ENCODE results near the gene TXLNG. TPM values are rescaled to one million over a fixed set of nuclear protein-coding genes. Genes with fewer than 3 reads are reported as not detected.

TXLNG gene
- 10 to 100 TPM in 3 of 4 donors, 1 to 10 TPM in 1; 9.0 to 16.8 (median 14.3) TPM for total RNA-seq

DNA sequence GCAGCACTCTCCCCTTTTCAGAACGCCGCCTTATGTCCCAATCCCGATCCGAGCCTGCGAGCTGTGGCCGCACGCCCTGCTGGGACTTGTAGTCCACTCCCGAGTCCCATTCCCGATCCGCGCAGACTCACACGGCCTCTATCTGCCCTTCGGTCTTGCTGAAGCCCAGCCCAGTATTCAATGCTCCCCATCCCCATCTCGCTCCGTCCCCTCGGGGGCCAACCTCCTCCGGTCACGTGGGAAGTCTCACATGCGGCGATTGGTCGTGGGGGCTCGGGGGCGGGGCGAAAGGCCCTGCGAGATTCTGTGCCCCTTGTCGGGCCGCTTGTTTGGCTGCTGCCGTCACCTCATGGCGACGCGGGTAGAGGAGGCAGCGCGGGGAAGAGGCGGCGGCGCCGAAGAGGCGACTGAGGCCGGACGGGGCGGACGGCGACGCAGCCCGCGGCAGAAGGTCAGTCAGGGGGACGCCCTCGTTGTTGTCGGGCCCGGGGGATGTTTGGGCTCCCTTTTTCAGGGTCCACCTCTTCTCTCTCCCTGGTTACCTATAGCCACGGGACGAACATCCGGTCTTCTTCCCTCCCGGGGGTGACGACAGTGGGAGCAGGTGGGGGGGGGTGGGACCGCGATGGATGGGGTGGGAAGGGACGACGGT is at the start of gene TXLNG:
TXLNG (plus strand) TSS at position 328 of the 652 bp plus-strand sequence; CDS start at position 350, 22 bp downstream.
- H3K4me3 ChIP-seq, result peak within 1 kb of the TSS; percentile 77 to 90
- peaks cover 0 to 19% (median 3%) of the 10 kb centered on the region in 3 donors for H3K4me1 ChIP-seq
- no peaks in the 10 kb centered on the region for H3K9me3 ChIP-seq
- ATAC-seq, result peak; percentile 100
- no peaks in the 10 kb centered on the region for H3K27me3 ChIP-seq
- WGBS, 2 donors (ENCODE audit: low coverage in 1 of 2), result no CpG with 5 or more reads among the region's 59 CpGs
- TF ChIP-seq POLR2A (IDR thresholded peaks at IDR 0.05), result peak; percentile 87 to 91
- no peak for TF ChIP-seq EP300 (IDR thresholded peaks at IDR 0.05)
- peak; percentile 93 for TF ChIP-seq POLR2AphosphoS5 (IDR thresholded peaks at IDR 0.05)
- TF ChIP-seq, protein P1, sequence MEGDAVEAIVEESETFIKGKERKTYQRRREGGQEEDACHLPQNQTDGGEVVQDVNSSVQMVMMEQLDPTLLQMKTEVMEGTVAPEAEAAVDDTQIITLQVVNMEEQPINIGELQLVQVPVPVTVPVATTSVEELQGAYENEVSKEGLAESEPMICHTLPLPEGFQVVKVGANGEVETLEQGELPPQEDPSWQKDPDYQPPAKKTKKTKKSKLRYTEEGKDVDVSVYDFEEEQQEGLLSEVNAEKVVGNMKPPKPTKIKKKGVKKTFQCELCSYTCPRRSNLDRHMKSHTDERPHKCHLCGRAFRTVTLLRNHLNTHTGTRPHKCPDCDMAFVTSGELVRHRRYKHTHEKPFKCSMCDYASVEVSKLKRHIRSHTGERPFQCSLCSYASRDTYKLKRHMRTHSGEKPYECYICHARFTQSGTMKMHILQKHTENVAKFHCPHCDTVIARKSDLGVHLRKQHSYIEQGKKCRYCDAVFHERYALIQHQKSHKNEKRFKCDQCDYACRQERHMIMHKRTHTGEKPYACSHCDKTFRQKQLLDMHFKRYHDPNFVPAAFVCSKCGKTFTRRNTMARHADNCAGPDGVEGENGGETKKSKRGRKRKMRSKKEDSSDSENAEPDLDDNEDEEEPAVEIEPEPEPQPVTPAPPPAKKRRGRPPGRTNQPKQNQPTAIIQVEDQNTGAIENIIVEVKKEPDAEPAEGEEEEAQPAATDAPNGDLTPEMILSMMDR (IDR thresholded peaks at IDR 0.05), result no peak
- peak within 1 kb of the TSS; percentile 92 to 96 (median 95) for H3K27ac ChIP-seq
- H3K36me3 ChIP-seq, result no peaks in the 10 kb centered on the region

- no peak for ATAC-seq
- no peaks in the 10 kb centered on the region for H3K9me3 ChIP-seq
- H3K36me3 ChIP-seq, result peaks cover 0 to 52% of the 10 kb centered on the region in 2 donors
- TF ChIP-seq POLR2AphosphoS5 (IDR thresholded peaks at IDR 0.05) (no peak), POLR2A (IDR thresholded peaks at IDR 0.05) (no peak), EP300 (IDR thresholded peaks at IDR 0.05) (no peak)
- TF ChIP-seq, protein P1 (IDR thresholded peaks at IDR 0.05), result no peak
- H3K4me1 ChIP-seq, result no peaks in the 10 kb centered on the region
- no peaks in the 10 kb centered on the region for H3K27me3 ChIP-seq
- H3K27ac ChIP-seq, result no peak overlapping the region
- no peak overlapping the region for H3K4me3 ChIP-seq
- 90 to 100% methylated on average over 2 to 5 of the region's 5 CpGs for WGBS, 2 donors (ENCODE audit: low coverage in 1 of 2)
Observed at GRCh38 chrX:16737024-16737423, 49.2 kb upstream of the TXLNG start.

DNA sequence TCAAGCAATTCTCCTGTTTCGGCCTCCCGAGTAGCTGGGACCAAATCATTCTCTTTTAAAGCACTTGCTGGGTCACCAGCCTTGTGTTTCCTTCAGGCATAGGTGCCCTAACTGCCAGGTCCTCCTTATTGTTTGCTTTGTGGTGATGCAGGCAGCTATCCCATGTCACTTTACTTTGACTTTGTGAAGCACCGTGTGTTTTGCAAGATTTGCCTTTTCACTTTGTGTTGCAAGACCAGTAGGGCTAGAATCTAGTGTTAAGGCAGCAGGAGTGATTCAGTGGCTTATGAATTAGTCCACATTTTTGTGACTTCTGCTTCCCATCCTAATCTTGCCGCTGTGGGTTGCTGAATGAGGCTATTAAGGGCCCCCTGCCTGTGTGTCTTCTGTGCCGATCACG is 46.7 kb upstream of the TXLNG start:
- Histone ChIP-seq H3K4me3 (no peak overlapping the region), H3K9me3 (no peaks in the 10 kb centered on the region), H3K36me3 (peaks cover 0 to 77% of the 10 kb centered on the region in 2 donors), H3K27me3 (no peaks in the 10 kb centered on the region), H3K27ac (no peak overlapping the region), H3K4me1 (no peaks in the 10 kb centered on the region)
- no peak for TF ChIP-seq EP300 (IDR thresholded peaks at IDR 0.05)
- TF ChIP-seq POLR2AphosphoS5 (IDR thresholded peaks at IDR 0.05), result no peak
- TF ChIP-seq, protein P1 (IDR thresholded peaks at IDR 0.05), result no peak
- no peak for TF ChIP-seq POLR2A (IDR thresholded peaks at IDR 0.05)
- no peak for ATAC-seq
- 88 to 100% methylated on average over 1 to 4 of the region's 6 CpGs for WGBS, 2 donors (ENCODE audit: low coverage in 1 of 2)

DNA sequence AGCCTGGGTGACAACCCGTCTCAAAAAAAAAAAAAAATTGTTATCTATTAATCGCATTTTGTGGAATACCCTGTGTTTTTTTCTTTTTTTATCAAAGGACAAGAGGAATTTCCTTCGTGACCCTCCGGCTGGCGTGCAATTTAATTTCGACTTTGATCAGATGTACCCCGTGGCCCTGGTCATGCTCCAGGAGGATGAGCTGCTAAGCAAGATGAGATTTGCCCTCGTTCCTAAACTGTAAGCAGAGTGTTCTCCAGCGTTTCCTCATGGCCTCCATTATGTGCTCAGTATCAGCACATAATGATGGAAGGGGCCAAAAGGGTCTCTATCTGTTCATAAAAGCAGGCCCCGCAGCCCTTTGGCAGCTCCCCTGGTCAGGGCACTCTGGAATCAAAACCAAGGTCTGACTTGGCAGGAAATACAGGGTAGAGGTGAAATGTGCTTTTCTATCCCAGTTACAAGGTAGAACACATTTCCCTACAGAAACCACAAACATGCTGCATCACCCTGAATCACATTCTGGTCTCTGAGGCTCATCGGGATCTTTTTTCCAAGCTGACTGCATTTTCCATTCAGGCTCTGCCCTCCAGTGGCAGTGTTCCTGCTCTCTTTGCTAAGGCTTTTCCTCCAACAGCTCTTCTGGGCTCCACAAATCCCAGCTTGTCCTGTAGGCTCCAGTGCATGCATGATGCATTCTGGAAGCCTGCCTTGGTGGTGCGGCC is 42.5 kb upstream of the TXLNG start:
- H3K4me3 ChIP-seq, result no peak overlapping the region
- ATAC-seq, result no peak
- TF ChIP-seq EP300 (IDR thresholded peaks at IDR 0.05) (no peak), POLR2A (IDR thresholded peaks at IDR 0.05) (no peak), POLR2AphosphoS5 (IDR thresholded peaks at IDR 0.05) (no peak)
- TF ChIP-seq, protein P1 (IDR thresholded peaks at IDR 0.05), result no peak
- WGBS, 2 donors (ENCODE audit: low coverage in 1 of 2), result 94 to 96% methylated on average over 6 to 12 of the region's 12 CpGs
- H3K4me1 ChIP-seq, result no peaks in the 10 kb centered on the region
- no peaks in the 10 kb centered on the region for H3K9me3 ChIP-seq
- H3K27ac ChIP-seq, result no peak overlapping the region
- no peaks in the 10 kb centered on the region for H3K27me3 ChIP-seq
- H3K36me3 ChIP-seq, result peaks cover 0 to 82% of the 10 kb centered on the region in 2 donors
